ENCODE results near the gene TOX2.

GRCh38 chr20:44028868-44029847 lies 114.5 kb downstream of the TOX2 start:
- TF ChIP-seq REST (tag by site-specific recombination; IDR thresholded peaks at IDR 0.05) = no peak
- no peak for TF ChIP-seq CTCF (tag by site-specific recombination; IDR thresholded peaks at IDR 0.05)
- TF ChIP-seq ZNF121 (tag by site-specific recombination; IDR thresholded peaks at IDR 0.05) = no peak
- TF ChIP-seq RBAK (tag by site-specific recombination; IDR thresholded peaks at IDR 0.05) = no peak
- TF ChIP-seq KLF16 (tag by site-specific recombination; IDR thresholded peaks at IDR 0.05) = no peak
- no peak for TF ChIP-seq ZNF514 (tag by site-specific recombination; IDR thresholded peaks at IDR 0.05)
- no peak for TF ChIP-seq ZSCAN5A (tag by site-specific recombination; IDR thresholded peaks at IDR 0.05)
- no peak for TF ChIP-seq MZF1 (tag by site-specific recombination; IDR thresholded peaks at IDR 0.05; ENCODE audit: borderline replicate concordance)
- TF ChIP-seq ZNF585B (tag by site-specific recombination; IDR thresholded peaks at IDR 0.05) = no peak
- no peak for TF ChIP-seq SCRT1 (tag by site-specific recombination; IDR thresholded peaks at IDR 0.05; ENCODE audit: borderline replicate concordance)

Data from HEK293 (cell line).